MCF 10A (cell line): ENCODE measurements around the gene EPOP. TPM values are rescaled to one million over a fixed set of nuclear protein-coding genes. Genes with fewer than 3 reads are reported as not detected.

ENCODE experiments used
- BruUV-seq: library from RNA; stranded (reverse); fragments of 400-500 nt; replicated peaks from 2 replicates; lab custom pipeline; 2021; lab: Mats Ljungman, UMichigan
- CTCF ChIA-PET: fragments of 300-600 bp; sonication (Branson Sonifier 250); formaldehyde crosslinking; extraction: SDS; loops from one replicate; lab custom pipeline; 2021; ENCODE audit warnings: antibody characterized with exemption, inconsistent platforms; lab: Yijun Ruan, JAX
- POLR2A ChIA-PET: fragments of 300-600, 350-650 bp; sonication (Branson Sonifier 250); formaldehyde crosslinking; extraction: SDS; loops from one replicate; lab custom pipeline; 2020; ENCODE audit warnings: antibody characterized with exemption, inconsistent platforms; lab: Yijun Ruan, JAX
- DNase-seq: peaks from one replicate; pipeline ENCODE4 v3.0.0-alpha.2; 2018; ENCODE audit not compliant: unreplicated experiment
- H3K27ac Mint-ChIP-seq: one replicate; pipeline ENCODE4 v1.8.0; 2022; ENCODE audit warnings: mild to moderate bottlenecking, low read depth, mixed read lengths; ENCODE audit not compliant: unreplicated experiment
- H3K27me3 Mint-ChIP-seq: one replicate; pipeline ENCODE4 v1.8.0; 2022; ENCODE audit warnings: mixed read lengths; ENCODE audit not compliant: insufficient read depth, unreplicated experiment
- H3K36me3 Mint-ChIP-seq: one replicate; pipeline ENCODE4 v1.8.0; 2022; ENCODE audit warnings: mild to moderate bottlenecking, moderate library complexity, mixed read lengths; ENCODE audit not compliant: insufficient read depth, unreplicated experiment
- H3K4me1 Mint-ChIP-seq: one replicate; pipeline ENCODE4 v1.8.0; 2022; ENCODE audit warnings: mixed read lengths; ENCODE audit not compliant: insufficient read depth, unreplicated experiment
- H3K4me3 Mint-ChIP-seq: one replicate; pipeline ENCODE4 v1.8.0; 2022; ENCODE audit warnings: mild to moderate bottlenecking, moderate library complexity, mixed read lengths; ENCODE audit not compliant: unreplicated experiment
- H3K9me3 Mint-ChIP-seq: one replicate; pipeline ENCODE4 v1.8.0; 2022; ENCODE audit warnings: mixed read lengths; ENCODE audit not compliant: unreplicated experiment
- intact Hi-C: fragments of 100-400 bp; cut with micrococcal nuclease; formaldehyde crosslinking; loops from 2 replicates; pipeline ENCODE4 v1.14.1; 2022
- total RNA-seq: library from RNA; stranded (reverse); gene quantifications from 2 replicates; pipeline ENCODE4 v1.2.3, GENCODE V29; 2022
- TF ChIP-seq, protein P1 (sequence below): fragments of 200-600 bp; IDR thresholded peaks from one replicate; pipeline ENCODE4 v1.8.0; 2022; ENCODE audit warnings: antibody characterized with exemption, mild to moderate bottlenecking; ENCODE audit not compliant: unreplicated experiment

The EPOP gene
- total RNA-seq, 1 experiment from 2014 or later: 3.6 TPM

DNA sequence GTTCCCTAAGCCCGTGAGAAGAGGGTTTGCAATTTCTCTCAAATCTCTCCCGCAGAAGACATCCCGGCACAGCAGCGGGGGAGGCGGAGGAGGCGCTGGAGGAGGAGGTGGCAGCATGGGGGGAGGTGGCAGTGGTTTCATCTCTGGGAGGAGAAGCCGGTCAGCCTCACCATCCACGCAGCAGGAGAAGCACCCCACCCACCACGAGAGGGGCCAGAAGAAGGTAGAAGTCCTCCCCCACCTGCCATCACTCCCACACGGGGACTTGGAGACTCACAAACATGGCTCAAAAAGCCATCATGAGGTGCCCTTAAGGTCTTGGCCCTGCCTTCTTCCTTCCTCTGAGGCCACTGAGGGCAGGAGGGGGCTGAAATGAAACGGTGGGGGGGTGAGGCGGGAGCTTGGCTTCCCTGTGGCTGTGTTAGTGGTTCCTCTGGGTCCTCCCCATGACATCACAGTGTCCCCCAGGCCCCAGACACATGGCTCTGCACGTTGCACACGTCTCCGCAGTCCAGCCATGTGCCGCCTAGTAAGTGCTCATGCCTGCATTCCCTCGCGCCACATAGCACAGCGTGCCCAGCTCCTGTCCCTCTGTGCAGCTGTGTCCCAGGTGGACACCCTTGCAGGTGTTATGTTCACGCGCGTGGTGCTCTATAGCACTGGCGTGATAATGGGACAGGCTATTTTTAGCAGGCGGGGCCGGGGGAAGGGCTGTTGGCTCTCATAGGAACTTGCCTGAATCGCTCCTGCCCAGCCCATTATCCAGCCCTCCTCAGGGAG lies 37.2 kb upstream of the EPOP start:
- DNase-seq: no peak
- POLR2A ChIA-PET: no interaction called here
- peaks cover 3% of the 10 kb centered on the region for H3K4me1 Mint-ChIP-seq
- peaks cover 50% of the 10 kb centered on the region for H3K36me3 Mint-ChIP-seq
- H3K27ac Mint-ChIP-seq: no peak overlapping the region
- TF ChIP-seq, protein P1, sequence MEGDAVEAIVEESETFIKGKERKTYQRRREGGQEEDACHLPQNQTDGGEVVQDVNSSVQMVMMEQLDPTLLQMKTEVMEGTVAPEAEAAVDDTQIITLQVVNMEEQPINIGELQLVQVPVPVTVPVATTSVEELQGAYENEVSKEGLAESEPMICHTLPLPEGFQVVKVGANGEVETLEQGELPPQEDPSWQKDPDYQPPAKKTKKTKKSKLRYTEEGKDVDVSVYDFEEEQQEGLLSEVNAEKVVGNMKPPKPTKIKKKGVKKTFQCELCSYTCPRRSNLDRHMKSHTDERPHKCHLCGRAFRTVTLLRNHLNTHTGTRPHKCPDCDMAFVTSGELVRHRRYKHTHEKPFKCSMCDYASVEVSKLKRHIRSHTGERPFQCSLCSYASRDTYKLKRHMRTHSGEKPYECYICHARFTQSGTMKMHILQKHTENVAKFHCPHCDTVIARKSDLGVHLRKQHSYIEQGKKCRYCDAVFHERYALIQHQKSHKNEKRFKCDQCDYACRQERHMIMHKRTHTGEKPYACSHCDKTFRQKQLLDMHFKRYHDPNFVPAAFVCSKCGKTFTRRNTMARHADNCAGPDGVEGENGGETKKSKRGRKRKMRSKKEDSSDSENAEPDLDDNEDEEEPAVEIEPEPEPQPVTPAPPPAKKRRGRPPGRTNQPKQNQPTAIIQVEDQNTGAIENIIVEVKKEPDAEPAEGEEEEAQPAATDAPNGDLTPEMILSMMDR: no peak
- intact Hi-C loops: no loop called here
- H3K27me3 Mint-ChIP-seq: no peaks in the 10 kb centered on the region
- no TSS peak for BruUV-seq
- CTCF ChIA-PET: no interaction called here
- no peaks in the 10 kb centered on the region for H3K9me3 Mint-ChIP-seq
- H3K4me3 Mint-ChIP-seq: no peak overlapping the region

- no peaks in the 10 kb centered on the region for H3K9me3 Mint-ChIP-seq
- no peak for DNase-seq
- H3K27ac Mint-ChIP-seq: no peak overlapping the region
- no peak overlapping the region for H3K4me3 Mint-ChIP-seq
- H3K27me3 Mint-ChIP-seq: no peaks in the 10 kb centered on the region
- CTCF ChIA-PET: interaction anchor here (1.4 kb wide), 1 partner anchor 20 kb away, joined by 5 read pairs; no protein-coding TSS in a partner anchor
- intact Hi-C loops: no loop called here
- H3K36me3 Mint-ChIP-seq: peaks cover 49% of the 10 kb centered on the region
- POLR2A ChIA-PET: interaction anchor here (1.1 kb wide), 1 partner anchor 19 kb away, joined by 3 read pairs; the partner anchor contains the start of gene CISD3
- TF ChIP-seq, protein P1: no peak
- BruUV-seq: no TSS peak
- peaks cover 11% of the 10 kb centered on the region for H3K4me1 Mint-ChIP-seq
These were observed 36.2 kb upstream of the EPOP start for GRCh38 chr17:38710985-38711384.

DNA sequence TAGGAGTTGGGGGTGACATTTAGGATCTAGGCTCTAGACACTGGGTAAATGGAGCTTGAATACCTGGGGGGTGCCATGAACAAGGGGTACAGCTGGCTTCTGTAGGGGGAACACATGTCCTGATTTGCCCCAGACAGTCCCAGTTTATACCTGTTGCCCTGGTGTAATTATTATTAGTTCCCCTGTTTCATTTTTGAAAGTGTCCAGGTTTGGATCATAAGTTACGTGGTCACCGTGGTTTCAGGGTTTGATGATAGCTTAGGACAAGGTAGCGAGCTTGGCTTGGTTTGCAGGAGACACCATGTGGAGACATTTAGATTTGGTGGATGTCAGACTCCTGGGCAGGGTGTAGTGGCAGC lies 35.8 kb upstream of the EPOP start:
- BruUV-seq: no TSS peak
- Mint-ChIP-seq H3K36me3 (peaks cover 45% of the 10 kb centered on the region), H3K27me3 (no peaks in the 10 kb centered on the region), H3K4me1 (peaks cover 11% of the 10 kb centered on the region), H3K27ac (no peak overlapping the region), H3K4me3 (no peak overlapping the region), H3K9me3 (no peaks in the 10 kb centered on the region)
- POLR2A ChIA-PET: interaction anchor here (1.1 kb wide), 1 partner anchor 20 kb away, joined by 3 read pairs; the partner anchor contains the start of gene CISD3
- intact Hi-C loops: no loop called here
- DNase-seq: no peak
- TF ChIP-seq, protein P1: no peak
- CTCF ChIA-PET: interaction anchor here (0.8 to 1.4 kb wide), 3 partner anchors 18 to 48 kb away, joined by 3 to 5 read pairs (median 4); no protein-coding TSS in a partner anchor

DNA sequence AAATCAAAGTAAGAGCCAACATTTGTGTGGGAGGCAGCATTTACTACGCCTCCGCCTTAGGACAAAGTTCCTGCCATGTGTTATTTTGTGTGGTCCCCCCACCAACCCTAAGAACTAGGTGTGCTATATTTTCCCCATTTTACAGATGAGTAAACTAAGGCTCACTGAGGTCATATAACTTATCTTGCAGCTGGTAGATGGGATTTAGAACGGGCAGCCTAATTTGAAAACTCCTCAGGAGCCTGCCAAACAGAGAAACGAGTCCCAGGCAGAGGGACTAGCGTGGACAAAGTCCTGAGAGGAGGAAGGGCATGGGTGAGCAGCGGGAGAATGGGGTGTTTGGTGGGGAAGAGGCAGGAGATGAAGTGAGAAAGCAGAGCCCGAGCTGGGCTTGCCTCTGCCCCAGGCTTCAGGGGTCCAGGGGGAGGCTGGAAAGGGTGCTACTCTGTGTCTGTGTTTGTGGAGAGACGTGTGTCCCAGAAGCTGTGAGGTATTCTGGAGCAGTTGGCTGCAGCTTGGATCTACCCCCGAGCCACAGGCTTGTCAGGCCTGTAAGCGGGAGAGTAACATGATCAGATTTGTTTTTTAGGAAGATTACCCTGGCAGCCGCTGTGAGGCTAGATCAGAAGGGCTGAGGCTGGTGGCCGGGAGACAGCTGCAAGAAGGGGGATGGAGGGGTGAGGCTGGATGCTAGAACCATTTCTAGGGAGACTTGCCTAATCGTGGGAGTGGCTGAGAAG lies 35.3 kb upstream of the EPOP start:
- Mint-ChIP-seq H3K4me1 (peaks cover 11% of the 10 kb centered on the region), H3K9me3 (no peaks in the 10 kb centered on the region), H3K36me3 (peaks cover 40% of the 10 kb centered on the region), H3K27me3 (no peaks in the 10 kb centered on the region), H3K27ac (no peak overlapping the region), H3K4me3 (no peak overlapping the region)
- BruUV-seq: no TSS peak
- intact Hi-C loops: loop anchor here (10.0 kb wide), 1 partner anchor 45 kb away; the partner anchor contains the start of gene PSMB3
- POLR2A ChIA-PET: interaction anchor here (1.1 kb wide), 1 partner anchor 20 kb away, joined by 3 read pairs; the partner anchor contains the start of gene CISD3
- CTCF ChIA-PET: interaction anchor here (0.5 to 1.4 kb wide), 5 partner anchors 19 to 47 kb away, joined by 3 to 5 read pairs (median 4); no protein-coding TSS in a partner anchor
- no peak for DNase-seq
- TF ChIP-seq, protein P1: no peak
